GM12873 (cell line): Measurements from ENCODE around the gene NECAB2.

Experiments used
- CTCF ChIP-seq: IDR thresholded peaks from 2 replicates; pipeline ENCODE4 v1.5.1; 2012; ENCODE audit warnings: low read depth, mild to moderate bottlenecking, moderate library complexity, low read length, control low read depth; ENCODE audit not compliant: insufficient read depth; ENCODE audit errors: missing control alignments

Gene NECAB2

DNA sequence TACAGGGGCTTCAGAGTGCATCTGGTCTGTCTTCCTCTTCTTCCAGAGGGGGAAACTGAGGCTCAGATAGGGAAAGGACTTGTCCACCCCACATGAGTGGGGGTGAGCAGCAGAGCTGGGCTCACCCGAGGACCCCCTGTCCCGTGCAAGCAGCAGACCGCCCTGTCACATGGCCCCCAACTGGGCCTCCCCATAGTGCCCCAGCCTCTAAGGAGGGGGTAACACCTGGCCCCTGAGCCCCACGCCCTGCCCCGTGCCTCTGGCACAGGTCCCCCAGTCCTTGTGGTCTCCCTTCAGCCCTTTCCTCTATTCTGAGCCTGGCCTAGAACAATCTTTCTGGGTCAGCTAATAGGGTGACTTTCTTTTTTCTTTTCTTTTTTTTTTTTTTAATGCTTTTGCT is 6.5 kb upstream of the NECAB2 start:
- TF ChIP-seq CTCF = no peak

- no peak for TF ChIP-seq CTCF
Observed at GRCh38 chr16:83963277-83964119, 4.5 kb upstream of the NECAB2 start.

- no peak for TF ChIP-seq CTCF
Observed at GRCh38 chr16:83964684-83965443, 3.2 kb upstream of the NECAB2 start.

DNA sequence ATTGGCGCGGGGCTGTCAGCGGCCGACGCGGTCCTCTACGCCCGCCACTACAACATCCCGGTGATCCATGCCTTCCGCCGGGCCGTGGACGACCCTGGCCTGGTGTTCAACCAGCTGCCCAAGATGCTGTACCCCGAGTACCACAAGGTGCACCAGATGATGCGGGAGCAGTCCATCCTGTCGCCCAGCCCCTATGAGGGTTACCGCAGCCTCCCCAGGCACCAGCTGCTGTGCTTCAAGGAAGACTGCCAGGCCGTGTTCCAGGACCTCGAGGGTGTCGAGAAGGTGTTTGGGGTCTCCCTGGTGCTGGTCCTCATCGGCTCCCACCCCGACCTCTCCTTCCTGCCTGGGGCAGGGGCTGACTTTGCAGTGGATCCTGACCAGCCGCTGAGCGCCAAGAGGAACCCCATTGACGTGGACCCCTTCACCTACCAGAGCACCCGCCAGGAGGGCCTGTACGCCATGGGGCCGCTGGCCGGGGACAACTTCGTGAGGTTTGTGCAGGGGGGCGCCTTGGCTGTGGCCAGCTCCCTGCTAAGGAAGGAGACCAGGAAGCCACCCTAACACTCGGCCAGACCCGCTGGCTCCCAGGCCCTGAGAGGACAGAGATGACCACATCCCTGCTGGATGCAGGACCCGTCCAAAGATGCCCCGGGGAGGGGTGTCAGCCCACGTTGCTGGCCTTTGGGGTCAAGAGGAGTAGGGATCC is 2.4 kb upstream of the NECAB2 start:
- no peak for TF ChIP-seq CTCF

GRCh38 chr16:83966153-83966696 is 1.8 kb upstream of the NECAB2 start:
- TF ChIP-seq CTCF = no peak

GRCh38 chr16:83967091-83967490 is 953 bp upstream of the NECAB2 start:
- no peak for TF ChIP-seq CTCF
